GM18511 (cell line): ENCODE data around the gene SPON1.
"Not testable (repeated sequence)": the region's sequence is repeated elsewhere in the genome, so short reads cannot be mapped to it uniquely, and the experiment has no call there.

Source experiments
- ATAC-seq: cut with Tn5 transposase; IDR thresholded peaks from one replicate; pipeline ENCODE4 v1.9.1; 2021; ENCODE audit warnings: mild to moderate bottlenecking, moderate library complexity; ENCODE audit not compliant: unreplicated experiment

SPON1 gene

GRCh38 chr11:14112721-14113120, 150.2 kb downstream of the SPON1 start:
- no peak for ATAC-seq

DNA sequence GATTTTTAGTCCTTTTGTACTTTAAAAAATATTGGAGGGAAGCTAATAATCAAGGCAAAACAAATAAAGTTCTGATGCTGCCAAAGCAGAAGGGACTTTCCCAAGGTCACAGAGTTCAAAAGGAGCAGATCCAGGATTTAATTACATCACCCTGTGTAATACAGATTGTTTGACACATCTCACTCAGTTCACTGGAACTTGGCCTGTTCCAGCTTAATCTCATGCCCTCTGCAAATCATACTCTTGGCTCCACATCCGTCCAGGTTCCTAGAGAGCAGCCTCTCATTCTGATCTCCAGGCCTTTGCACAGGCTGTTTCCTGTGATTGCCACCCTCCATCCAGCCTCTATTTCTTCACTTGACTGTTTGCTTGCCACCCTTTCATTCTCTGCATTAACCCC, 151.7 kb downstream of the SPON1 start:
- no peak for ATAC-seq

GRCh38 chr11:14114786-14115185, 152.3 kb downstream of the SPON1 start:
- no peak for ATAC-seq

GRCh38 chr11:14117632-14118031, 155.1 kb downstream of the SPON1 start:
- no peak for ATAC-seq

GRCh38 chr11:14118072-14118471, 155.5 kb downstream of the SPON1 start:
- no peak for ATAC-seq

DNA sequence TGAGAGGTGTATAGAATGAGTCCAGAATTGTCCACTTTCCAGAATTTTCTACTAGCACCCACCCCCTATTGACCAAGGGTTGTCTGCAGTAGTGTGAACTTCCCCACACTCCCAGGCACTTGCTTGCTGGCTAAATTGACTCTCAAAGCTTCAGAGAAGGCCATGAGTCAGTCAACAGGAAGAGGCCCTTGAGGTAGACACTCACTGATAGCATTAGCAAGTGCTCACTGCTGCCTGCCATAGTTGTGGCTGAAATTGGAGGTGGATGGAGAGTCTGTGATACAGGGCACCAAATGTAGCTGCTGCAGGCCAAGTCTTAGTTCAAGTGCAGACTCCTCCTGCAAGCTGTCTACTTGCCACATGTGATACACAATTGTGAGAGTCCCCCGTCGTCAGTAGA, 156.8 kb downstream of the SPON1 start:
- ATAC-seq: no peak

GRCh38 chr11:14124350-14124749, 161.8 kb downstream of the SPON1 start:
- ATAC-seq: no peak

GRCh38 chr11:14124886-14125285, 162.4 kb downstream of the SPON1 start:
- no peak for ATAC-seq

DNA sequence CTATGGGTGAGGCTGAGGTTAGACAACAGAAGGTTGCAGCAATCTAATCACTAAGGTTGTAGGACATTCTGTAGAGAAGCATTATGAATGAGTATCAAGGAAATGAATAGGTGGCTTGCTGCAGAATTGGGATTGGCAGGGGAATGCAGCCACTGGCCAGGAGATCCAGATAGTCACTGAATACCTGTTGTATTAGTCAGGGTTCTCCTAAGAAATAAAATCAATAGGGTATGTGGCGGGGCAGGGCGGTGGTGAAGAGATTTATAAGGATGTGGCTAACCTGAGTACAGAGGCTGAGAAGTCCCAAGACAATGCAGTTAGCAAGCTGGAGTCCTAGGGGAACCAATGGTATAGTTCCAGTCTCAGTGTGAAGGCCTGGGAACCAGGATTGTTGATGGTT, 163.0 kb downstream of the SPON1 start:
- no peak for ATAC-seq

DNA sequence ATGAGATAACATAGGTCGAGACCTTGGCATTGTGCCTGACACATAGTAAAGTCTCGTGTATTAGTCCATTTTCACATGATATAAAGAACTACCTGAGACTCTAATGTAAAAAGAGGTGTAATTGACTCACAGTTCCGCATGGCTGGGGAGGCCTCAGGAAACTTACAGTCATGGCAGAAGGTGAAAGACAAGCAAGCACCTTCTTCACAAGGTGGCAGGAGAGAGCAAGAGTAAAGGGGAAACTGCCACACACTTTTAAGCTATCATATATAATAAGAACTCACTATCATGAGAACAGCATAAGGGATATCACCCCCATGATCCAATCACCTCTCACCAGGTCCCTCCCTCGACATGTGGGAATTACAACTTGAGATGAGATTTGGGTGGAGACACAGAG, 165.2 kb downstream of the SPON1 start:
- ATAC-seq: no peak

DNA sequence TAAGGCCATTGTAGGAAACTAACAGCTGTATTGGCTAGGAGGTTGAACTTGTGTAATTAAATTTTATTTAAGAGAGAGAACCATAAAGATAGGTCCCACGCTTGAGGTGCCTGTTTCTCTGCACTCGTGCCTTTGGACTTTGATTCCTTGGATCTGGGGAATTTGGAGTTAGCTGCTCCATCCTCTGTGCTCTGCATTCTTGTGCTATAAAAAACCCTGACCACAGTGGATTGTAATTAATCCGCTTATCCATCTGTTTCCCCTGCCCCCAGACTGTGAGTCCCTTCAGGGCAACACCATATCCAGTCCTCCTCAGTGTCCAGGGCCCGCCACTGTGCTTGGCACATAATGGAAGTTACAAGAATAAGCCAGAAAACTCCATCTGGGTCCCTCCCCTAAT, 169.8 kb downstream of the SPON1 start:
- ATAC-seq: no peak

- no peak for ATAC-seq
These were observed 170.9 kb downstream of the SPON1 start for GRCh38 chr11:14133381-14133780.

- no peak for ATAC-seq
These were observed 174.0 kb downstream of the SPON1 start for GRCh38 chr11:14136561-14136960.

DNA sequence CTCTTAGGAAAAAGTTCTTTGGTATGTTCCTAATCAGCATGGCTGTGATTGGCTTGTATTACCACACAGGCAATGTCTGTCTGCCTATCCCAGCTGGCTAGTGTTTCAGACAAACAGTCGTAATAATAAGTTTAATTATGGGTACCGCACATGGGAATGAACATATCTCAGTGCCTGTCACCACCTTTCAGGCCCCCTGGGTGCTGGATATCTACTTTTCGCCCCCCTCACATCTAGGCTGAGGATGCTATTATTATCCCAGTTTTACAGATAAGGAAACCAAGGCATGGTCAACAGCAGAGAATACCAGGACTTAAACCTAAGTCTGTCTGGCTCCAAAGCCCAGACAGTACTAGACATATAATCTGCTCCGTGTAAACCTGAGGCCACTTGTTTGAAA, 174.8 kb downstream of the SPON1 start:
- no peak for ATAC-seq

DNA sequence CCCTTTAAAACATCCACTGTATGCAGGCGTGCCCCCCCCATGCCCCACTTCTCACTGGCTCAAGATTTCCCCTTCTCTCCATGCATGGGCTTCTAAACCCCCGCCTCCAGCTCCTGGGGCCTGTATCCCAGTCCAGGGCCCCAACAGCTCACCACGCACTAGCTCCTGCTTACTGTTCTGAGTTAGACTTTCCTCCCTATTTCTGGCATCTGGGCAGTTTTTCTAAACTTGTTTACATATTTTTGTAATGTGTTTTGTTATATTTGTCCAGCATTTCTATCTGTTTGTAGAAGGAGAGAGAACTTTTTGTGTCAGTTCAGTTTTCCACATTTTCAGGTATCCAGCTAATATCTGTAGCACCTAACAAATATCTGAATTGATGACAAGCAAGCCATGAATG, 178.5 kb downstream of the SPON1 start:
- no peak for ATAC-seq

DNA sequence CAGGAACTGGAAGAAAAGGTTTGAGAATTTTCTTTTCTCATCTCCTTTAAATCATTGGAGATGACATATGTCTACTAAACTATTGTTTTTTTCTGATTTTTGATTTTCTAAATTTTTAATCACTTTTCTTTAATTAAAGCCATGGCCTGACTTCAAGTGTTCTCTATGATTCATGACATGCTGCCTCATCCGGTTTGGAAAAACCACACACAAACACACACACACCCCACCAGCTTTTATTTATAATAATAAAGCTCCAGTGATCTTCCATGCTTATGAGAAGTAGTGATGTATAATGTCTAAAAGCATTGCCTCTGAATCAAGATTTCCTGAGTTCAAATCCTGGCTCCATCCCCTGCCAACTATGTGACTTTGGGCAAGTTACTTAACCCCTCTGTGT, 179.2 kb downstream of the SPON1 start:
- ATAC-seq: no peak

DNA sequence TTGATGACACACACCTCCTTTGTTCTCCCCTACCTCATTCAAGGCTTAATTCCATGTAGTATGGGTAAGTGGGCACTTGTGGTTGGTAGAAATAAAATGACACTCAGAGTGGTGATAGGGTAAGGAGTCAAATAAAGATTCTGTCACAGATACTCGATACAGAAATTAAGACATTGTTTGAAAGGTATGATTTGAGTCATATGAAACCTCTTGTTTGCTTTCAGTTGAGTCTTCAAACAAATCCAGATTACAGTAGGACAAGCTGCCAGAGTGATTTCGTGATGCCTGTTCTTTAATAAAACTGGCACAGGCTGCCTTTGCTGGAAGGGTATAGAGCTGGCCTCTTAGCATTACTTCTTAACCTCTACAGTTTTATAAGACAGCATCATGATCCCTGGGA, 182.4 kb downstream of the SPON1 start:
- ATAC-seq: no peak

DNA sequence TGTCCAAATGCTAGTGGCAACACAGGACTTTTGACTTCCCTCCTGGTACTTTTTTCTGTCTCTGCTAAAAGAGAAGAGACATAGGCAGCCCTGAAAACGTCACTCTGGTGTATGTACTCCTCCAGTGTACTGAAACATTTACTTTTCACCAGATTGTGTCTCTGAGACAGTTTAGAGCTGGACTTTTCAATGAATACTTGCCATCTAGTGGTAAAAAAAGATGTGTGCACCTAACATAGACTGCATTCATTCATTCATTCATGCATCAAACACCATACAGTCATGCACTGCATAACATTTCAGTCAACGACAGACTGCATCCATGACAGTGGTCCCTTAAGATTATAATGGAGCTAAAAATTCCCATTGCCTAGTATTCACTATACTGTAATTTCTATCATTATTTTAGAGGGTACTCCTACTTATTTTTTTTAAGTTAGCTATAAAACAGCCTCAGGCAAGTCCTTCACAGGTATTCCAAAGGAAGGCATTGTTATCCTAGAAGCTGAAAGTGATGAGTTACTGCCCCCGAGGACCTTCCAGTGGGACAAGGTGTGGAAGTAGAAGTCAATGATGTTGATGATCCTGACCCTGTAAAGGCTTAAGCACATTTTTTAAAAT, 186.2 kb downstream of the SPON1 start:
- no peak for ATAC-seq

GRCh38 chr11:14149683-14150082, 187.2 kb downstream of the SPON1 start:
- no peak for ATAC-seq

DNA sequence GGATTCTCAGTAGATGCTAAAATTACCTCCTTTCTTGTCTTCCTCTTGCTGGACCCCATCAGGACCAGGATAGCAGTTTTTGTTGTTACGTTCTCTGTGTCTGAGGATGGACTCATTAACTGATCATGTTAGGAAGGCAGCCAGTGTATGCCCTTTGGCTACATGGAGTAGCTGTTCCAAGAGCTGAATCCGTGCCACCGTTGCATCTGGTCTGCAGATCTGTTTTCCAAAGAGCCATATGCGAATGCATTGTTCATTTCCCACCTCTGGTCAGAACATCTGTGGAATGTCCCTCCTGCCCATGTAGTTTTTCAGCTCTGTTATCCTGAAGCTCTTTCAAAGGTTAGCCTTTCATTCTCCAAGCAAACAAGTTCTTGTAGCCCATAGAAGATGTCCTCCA, 188.4 kb downstream of the SPON1 start:
- no peak for ATAC-seq

GRCh38 chr11:14154103-14154502, 191.6 kb downstream of the SPON1 start:
- not testable (repeated sequence) for ATAC-seq

- ATAC-seq: no peak
These were observed 195.9 kb downstream of the SPON1 start for GRCh38 chr11:14158393-14158792.

GRCh38 chr11:14163576-14163975, 201.1 kb downstream of the SPON1 start:
- no peak for ATAC-seq
